LNCAP (cell line): ENCODE data around the gene DNAH6.

Experiments
- CTCF ChIP-seq: fragments of 450-650 bp; IDR thresholded peaks from 2 replicates; pipeline ENCODE4 v1.5.1; 2017; ENCODE audit warnings: mild to moderate bottlenecking

The DNAH6 gene

GRCh38 chr2:84652431-84652830 is 136.1 kb downstream of the DNAH6 start:
- TF ChIP-seq CTCF, result no peak

GRCh38 chr2:84653302-84653701 is 137.0 kb downstream of the DNAH6 start:
- TF ChIP-seq CTCF, result no peak

GRCh38 chr2:84654414-84654813 is 138.1 kb downstream of the DNAH6 start:
- no peak for TF ChIP-seq CTCF

DNA sequence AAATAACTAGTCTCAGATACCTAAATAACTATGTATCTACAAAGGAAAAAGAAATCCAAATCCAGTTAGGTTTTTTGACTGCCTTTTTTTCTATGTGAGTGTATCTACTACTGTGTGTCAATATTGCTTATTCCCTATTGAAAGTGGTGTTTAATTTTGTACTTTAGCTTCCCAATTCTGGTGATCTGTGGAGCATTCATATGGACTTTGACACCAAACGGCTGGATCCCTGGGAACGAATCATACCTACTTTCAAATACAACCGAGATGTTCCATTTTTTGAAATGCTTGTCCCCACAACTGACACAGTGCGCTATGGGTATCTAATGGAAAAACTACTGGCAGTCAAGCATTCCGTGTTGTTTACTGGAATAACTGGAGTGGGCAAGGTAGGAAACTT is 152.8 kb downstream of the DNAH6 start:
- TF ChIP-seq CTCF, result no peak

DNA sequence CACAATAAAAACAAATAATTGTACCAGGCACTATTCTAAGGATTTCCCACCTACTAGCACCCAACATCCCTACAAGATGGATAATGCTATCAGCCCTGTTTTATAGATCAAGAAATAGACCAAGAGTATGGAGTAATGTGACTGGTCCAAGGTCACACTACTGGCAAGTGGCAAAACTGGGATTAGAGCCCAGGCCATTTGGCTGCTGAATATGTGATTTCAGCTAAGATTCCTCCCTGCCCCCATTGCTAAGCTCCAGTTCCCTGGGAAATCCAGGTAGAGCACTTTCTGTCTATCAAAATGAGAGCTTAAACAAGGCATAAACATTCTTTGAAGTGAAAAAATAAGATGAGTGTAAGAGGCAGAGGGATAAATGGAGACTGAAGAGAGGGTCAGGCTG is 157.8 kb downstream of the DNAH6 start:
- no peak for TF ChIP-seq CTCF

DNA sequence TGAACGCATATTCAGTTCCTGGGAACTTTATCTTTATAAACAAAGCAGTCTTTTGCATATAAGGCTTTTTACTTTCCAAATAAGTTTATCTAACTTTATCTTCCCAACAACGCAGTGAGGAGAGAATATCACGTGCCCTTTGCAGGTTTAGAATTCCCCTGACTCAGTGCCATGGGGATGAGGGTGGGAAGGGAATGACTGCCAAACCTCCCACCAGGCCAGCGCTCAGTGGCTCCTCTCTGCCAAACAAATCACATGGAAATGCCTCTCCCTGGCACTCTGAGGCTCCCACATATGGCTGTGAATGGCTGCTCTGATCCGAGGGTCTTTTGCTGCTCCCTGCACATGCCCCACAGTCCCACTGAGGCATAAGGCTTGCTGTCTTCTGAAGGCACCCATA is 158.3 kb downstream of the DNAH6 start:
- TF ChIP-seq CTCF, result no peak

GRCh38 chr2:84676295-84676694 is 160.0 kb downstream of the DNAH6 start:
- TF ChIP-seq CTCF, result no peak

DNA sequence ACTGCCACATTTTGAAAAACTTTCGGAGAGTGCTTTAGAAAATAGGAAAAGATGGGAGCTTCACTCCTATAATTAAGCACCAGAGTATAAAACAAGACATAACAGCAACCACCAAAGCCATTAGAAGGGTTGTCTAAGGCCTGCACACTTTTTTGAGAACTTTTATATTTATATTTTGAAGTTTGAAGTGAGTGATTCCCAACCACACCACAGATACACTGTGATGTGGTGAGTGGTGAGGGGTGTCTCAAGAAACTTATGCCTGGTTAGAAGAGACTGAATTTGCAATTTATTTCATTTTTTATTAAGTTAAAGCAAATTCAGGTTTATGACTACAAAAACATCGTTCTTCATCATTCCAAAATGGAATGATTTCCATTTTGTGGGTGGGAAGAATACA is 161.9 kb downstream of the DNAH6 start:
- TF ChIP-seq CTCF, result no peak
